Gastroesophageal sphincter (tissue), 4 donors: Measurements from ENCODE around the gene PLPPR2. TPM values are rescaled to one million over a fixed set of nuclear protein-coding genes. Genes with fewer than 3 reads are reported as not detected.

Experiments
- ATAC-seq: fragments of 150-250 bp; one replicate; pipeline ENCODE4 v1.9.1; 2016; ENCODE audit warnings: mild to moderate bottlenecking, moderate library complexity
- H3K27ac ChIP-seq, 4 donors: fragments of 200-600 bp; sonication (generic) in 3 of 4; 1 replicate in 3 of 4; 2 replicates in 1 of 4; pipeline ENCODE4 v1.5.1; 2016 to 2019
- H3K27me3 ChIP-seq: fragments of 200-600 bp; sonication (generic); one replicate; pipeline ENCODE4 v1.5.1; 2019
- H3K36me3 ChIP-seq, 2 donors: fragments of 200-600 bp; sonication (generic); one replicate each; pipeline ENCODE4 v1.5.1; 2019; ENCODE audit warnings: control low read depth in 1 of 2
- H3K4me1 ChIP-seq, 3 donors: fragments of 200-600 bp; sonication (generic); 1 replicate in 2 of 3; 2 replicates in 1 of 3; pipeline ENCODE4 v1.5.1; 2016 to 2019; ENCODE audit warnings: control low read depth in 2 of 3
- H3K4me3 ChIP-seq, 2 donors: fragments of 200-600 bp; sonication (generic); one replicate each; pipeline ENCODE4 v1.5.1; 2019; ENCODE audit warnings: mild to moderate bottlenecking in 1 of 2, moderate library complexity in 1 of 2
- H3K9me3 ChIP-seq, 3 donors: fragments of 200-600 bp; sonication (generic); one replicate each; pipeline ENCODE4 v1.5.1; 2017 to 2019; ENCODE audit warnings: control low read depth in 2 of 3
- EP300 ChIP-seq: sonication (generic); formaldehyde crosslinking; IDR thresholded peaks from one replicate; pipeline ENCODE4 v1.6.1; 2017; ENCODE audit warnings: antibody characterized with exemption, mild to moderate bottlenecking
- POLR2A ChIP-seq, 2 donors: fragments of 450-650 bp; IDR thresholded peaks; one replicate each; pipeline ENCODE4 v1.6.1; 2017; ENCODE audit warnings: antibody characterized with exemption in 2 of 2, mild to moderate bottlenecking in 2 of 2, moderate library complexity in 1 of 2
- POLR2AphosphoS5 ChIP-seq: sonication (generic); formaldehyde crosslinking; IDR thresholded peaks from one replicate; pipeline ENCODE4 v1.6.1; 2017; ENCODE audit warnings: antibody characterized with exemption
- WGBS, 2 donors: methylation state at CpG; one replicate each; pipeline ENCODE4 v1.1.5; 2018; ENCODE audit warnings: low coverage in 1 of 2; 5-methylcytosine and 5-hydroxymethylcytosine counted together
- total RNA-seq, 4 donors: library from RNA; depleted of rRNA; stranded (reverse); fragments of >200 nt; gene quantifications; one replicate each; pipeline ENCODE4 v1.1.0, GENCODE V29; 2016
- TF ChIP-seq, protein P1 (sequence below), 4 experiments: fragments of 200-600 bp in 2 of 4; fragments of 450-650 bp in 2 of 4; sonication (generic) in 1 of 4; IDR thresholded peaks; one replicate each; pipeline ENCODE4 v1.5.1; 2017 to 2019; ENCODE audit warnings: antibody characterized with exemption in 4 of 4, mild to moderate bottlenecking in 2 of 4, moderate library complexity in 2 of 4

The PLPPR2 gene
- total RNA-seq, 4 donors from 2014 or later: 20.5 to 57.7 (median 44.9) TPM

DNA sequence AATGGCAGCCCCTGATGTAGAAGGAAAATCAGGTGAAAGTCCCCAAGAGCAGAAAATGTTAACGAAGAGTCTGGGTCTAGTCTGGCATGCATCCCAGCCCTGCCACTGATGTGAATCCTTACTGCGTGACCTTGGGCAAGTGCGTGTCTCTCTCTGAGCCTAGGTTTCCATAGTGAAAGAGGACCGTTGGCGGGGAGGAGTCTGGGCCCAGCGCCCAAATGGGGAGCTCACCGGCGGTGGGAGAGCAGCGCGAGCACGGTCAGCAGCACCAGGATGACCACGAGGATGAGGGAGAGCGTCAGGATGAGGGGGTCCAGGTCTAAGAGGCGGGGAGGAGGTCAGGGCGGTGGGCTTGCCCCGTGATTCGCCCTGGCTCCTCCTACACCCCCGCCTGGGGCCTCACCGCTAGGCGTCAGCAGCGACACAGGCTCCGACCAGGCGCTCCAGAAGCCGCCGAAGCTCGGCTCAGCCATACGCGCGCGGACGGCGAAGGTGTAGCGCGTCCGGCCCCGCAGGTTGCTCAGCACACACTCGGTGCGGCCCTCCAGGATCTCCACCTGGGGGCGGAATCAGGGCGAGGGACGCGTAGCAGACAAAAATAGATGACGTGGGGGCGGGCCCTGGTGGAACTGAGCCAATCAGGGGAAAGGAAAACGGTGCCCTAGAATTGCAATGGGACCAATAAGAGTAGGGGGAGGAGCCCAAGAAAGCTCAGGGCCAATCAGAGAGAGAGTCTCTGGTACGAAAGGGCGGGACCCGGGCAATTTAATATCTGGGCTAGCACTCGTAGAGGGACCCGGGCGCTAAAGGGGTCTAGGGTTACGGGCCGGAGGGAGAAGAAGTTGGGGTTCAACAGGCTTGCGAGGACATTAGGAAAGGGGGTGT lies 25.7 kb downstream of the PLPPR2 start:
- H3K36me3 ChIP-seq: peaks cover 0 to 10% of the 10 kb centered on the region in 2 donors
- peaks cover 0 to 87% (median 38%) of the 10 kb centered on the region in 3 donors for H3K4me1 ChIP-seq
- WGBS, 2 donors: 1% methylated on average over 12 to 20 of the region's 54 CpGs
- H3K9me3 ChIP-seq: no peaks in the 10 kb centered on the region
- H3K4me3 ChIP-seq: peak overlapping the region; percentile 76
- H3K27ac ChIP-seq: peak overlapping the region; percentile 57 to 89 (median 86)
- ATAC-seq: peak; percentile 96
- TF ChIP-seq POLR2A (IDR thresholded peaks at IDR 0.05) (peak; percentile 62 to 68), EP300 (no peak), POLR2AphosphoS5 (peak; percentile 88)
- TF ChIP-seq, protein P1, sequence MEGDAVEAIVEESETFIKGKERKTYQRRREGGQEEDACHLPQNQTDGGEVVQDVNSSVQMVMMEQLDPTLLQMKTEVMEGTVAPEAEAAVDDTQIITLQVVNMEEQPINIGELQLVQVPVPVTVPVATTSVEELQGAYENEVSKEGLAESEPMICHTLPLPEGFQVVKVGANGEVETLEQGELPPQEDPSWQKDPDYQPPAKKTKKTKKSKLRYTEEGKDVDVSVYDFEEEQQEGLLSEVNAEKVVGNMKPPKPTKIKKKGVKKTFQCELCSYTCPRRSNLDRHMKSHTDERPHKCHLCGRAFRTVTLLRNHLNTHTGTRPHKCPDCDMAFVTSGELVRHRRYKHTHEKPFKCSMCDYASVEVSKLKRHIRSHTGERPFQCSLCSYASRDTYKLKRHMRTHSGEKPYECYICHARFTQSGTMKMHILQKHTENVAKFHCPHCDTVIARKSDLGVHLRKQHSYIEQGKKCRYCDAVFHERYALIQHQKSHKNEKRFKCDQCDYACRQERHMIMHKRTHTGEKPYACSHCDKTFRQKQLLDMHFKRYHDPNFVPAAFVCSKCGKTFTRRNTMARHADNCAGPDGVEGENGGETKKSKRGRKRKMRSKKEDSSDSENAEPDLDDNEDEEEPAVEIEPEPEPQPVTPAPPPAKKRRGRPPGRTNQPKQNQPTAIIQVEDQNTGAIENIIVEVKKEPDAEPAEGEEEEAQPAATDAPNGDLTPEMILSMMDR (IDR thresholded peaks at IDR 0.05): peak; percentile 64 to 83 (median 74)
- peaks cover 30% of the 10 kb centered on the region for H3K27me3 ChIP-seq

DNA sequence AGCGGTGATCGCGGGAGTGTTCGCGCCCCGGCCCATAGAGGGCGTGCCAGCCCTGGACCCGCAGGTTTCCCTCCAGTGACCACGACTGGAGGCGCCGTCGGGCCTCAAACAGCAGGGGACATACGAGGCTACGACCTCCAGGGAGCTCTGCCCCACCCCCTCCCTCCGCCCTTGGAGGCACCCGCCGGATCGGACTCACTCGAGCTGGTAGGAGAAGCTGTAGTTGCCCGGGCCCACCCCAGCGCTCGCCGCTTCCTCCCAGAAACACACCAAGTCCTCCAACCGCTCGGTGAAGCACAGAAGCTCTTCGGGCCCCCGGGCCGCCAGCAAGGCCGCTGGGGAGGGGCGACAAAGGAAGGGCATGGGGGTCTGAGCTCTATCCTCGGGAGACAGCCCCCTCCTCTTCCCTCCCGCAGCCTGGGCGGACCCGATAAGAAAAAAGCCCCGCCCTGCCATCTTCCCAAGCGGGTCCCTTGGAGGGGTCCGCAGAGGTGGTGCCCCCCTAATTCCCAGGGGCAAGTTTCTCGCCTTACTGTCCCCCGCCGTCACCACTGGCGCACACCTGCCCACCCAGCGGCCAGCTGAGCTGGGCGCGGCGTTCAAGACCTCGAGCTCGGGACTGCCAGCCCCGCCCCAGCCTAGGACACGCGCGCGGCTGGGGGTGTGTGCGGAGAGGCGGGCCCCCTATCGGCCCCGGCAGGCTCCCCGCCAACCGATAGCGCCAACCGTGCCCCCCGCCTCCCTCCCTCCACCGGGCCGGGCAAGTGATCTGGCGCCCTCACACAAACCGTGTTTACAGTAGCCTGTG lies 27.9 kb downstream of the PLPPR2 start:
- peaks cover 30% of the 10 kb centered on the region for H3K27me3 ChIP-seq
- peak overlapping the region in 1 of 4 donors; percentile 40 for H3K27ac ChIP-seq
- no peak for ATAC-seq
- H3K4me1 ChIP-seq: peaks cover 0 to 65% (median 25%) of the 10 kb centered on the region in 3 donors
- H3K36me3 ChIP-seq: peaks cover 0 to 5% of the 10 kb centered on the region in 2 donors
- 0% methylated on average over 3 to 7 of the region's 65 CpGs for WGBS, 2 donors
- peak overlapping the region in 1 of 2 donors; percentile 40 for H3K4me3 ChIP-seq
- TF ChIP-seq POLR2A (IDR thresholded peaks at IDR 0.05) (no peak), POLR2AphosphoS5 (no peak), EP300 (no peak)
- TF ChIP-seq, protein P1 (IDR thresholded peaks at IDR 0.05): peak in 2 of 4 experiments; percentile 45 to 67
- no peaks in the 10 kb centered on the region for H3K9me3 ChIP-seq

DNA sequence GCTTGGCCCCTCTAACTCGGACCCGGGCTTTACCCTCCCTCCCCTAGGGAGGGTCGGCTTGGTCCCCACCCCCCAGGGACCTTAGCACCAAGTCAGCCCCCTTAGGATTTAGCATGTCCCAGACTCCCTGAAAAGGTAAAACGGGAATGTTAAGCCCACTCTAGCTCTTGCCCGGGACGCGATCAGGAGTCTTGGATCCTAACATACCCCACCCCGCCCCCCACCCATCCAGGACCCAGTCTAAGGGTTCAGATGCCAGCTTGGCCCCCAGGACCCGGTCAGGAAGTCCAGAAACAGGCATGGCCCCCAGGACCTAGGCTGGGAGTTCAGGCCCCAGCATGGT lies 28.4 kb downstream of the PLPPR2 start:
- Histone ChIP-seq H3K9me3 (no peaks in the 10 kb centered on the region), H3K27me3 (peaks cover 30% of the 10 kb centered on the region), H3K4me3 (peak overlapping the region in 1 of 2 donors; percentile 40), H3K36me3 (no peaks in the 10 kb centered on the region), H3K27ac (peak overlapping the region in 1 of 4 donors; percentile 40), H3K4me1 (peaks cover 0 to 59% (median 23%) of the 10 kb centered on the region in 3 donors)
- WGBS, 2 donors: 0% methylated on average over 3 of the region's 9 CpGs; no CpG with 5 or more reads in 1 of the 2 donors
- ATAC-seq: no peak
- TF ChIP-seq, protein P1 (IDR thresholded peaks at IDR 0.05): no peak
- TF ChIP-seq POLR2AphosphoS5: no peak
- TF ChIP-seq POLR2A (IDR thresholded peaks at IDR 0.05): no peak
- no peak for TF ChIP-seq EP300

DNA sequence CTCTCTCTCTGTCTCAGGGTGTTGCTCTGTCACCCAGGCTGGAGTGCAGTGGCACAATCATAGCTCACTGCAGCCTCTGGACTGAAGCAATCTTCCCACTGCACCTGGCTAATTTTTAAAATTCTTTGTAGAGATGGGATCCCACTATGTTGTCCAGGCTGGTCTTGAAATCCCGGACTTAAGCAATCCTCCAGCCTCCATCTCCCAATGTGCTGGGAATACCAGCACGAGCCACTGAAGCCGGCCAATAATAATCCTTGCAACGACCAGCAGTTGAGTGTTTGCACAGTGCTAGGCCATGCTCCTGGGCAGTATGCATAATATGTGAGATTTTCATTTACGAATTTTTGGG lies 29.5 kb downstream of the PLPPR2 start:
- 75 to 78% methylated on average over 4 to 5 of the region's 5 CpGs for WGBS, 2 donors
- peaks cover 30% of the 10 kb centered on the region for H3K27me3 ChIP-seq
- no peak overlapping the region for H3K27ac ChIP-seq
- no peak for TF ChIP-seq EP300
- TF ChIP-seq POLR2A (IDR thresholded peaks at IDR 0.05): no peak
- TF ChIP-seq, protein P1 (IDR thresholded peaks at IDR 0.05): no peak
- TF ChIP-seq POLR2AphosphoS5: no peak
- H3K4me3 ChIP-seq: no peak overlapping the region
- peaks cover 0 to 49% (median 23%) of the 10 kb centered on the region in 3 donors for H3K4me1 ChIP-seq
- H3K36me3 ChIP-seq: no peaks in the 10 kb centered on the region
- no peaks in the 10 kb centered on the region for H3K9me3 ChIP-seq
- ATAC-seq: no peak
